SU-DHL-6 (cell line): Measurements from ENCODE around the gene ETV1.

Source experiments
- CTCF ChIP-seq: fragments of 200-600 bp; sonication (generic); IDR thresholded peaks from one replicate; pipeline ENCODE4 v1.5.1; 2017; ENCODE audit warnings: antibody characterized with exemption, mild to moderate bottlenecking, low read length, moderate library complexity; ENCODE audit not compliant: insufficient read depth, poor library complexity, severe bottlenecking
- EZH2phosphoT487 ChIP-seq: fragments of 200-600 bp; sonication (generic), shearing (Covaris generic); conservative IDR thresholded peaks from 2 replicates; pipeline ENCODE4 v1.6.1; 2018; ENCODE audit warnings: mild to moderate bottlenecking, antibody characterized with exemption, low read length, moderate library complexity, mixed read lengths

- no peak for TF ChIP-seq CTCF
- TF ChIP-seq EZH2phosphoT487: no peak
Measured at GRCh38 chr7:13987395-13987794, 2.1 kb downstream of the ETV1 start.
